Endodermal cell (in vitro differentiated cells): ENCODE data around the gene GRSF1. TPM values are rescaled to one million over a fixed set of nuclear protein-coding genes. Genes with fewer than 3 reads are reported as not detected.
A peak's percentile ranks its signal among the peaks of the same experiment; 100 is the strongest.

Experiments used
- DNase-seq: peaks from one replicate; pipeline ENCODE4 v3.0.0-alpha.2; 2017
- H3K27ac ChIP-seq: 2 replicates; pipeline ENCODE4 v1.5.1; 2013; ENCODE audit warnings: mild to moderate bottlenecking, low read depth, low read length, moderate library complexity
- H3K27me3 ChIP-seq: 2 replicates; pipeline ENCODE4 v1.6.1; 2013; ENCODE audit warnings: mild to moderate bottlenecking, low read length, moderate library complexity; ENCODE audit not compliant: insufficient read depth, control insufficient read depth, poor library complexity, severe bottlenecking
- H3K36me3 ChIP-seq: 2 replicates; pipeline ENCODE4 v1.7.0; 2013; ENCODE audit warnings: mild to moderate bottlenecking, low read length, moderate library complexity; ENCODE audit not compliant: control insufficient read depth, insufficient read depth
- H3K4me1 ChIP-seq: one replicate; pipeline ENCODE4 v1.7.0; 2013; ENCODE audit warnings: low read length; ENCODE audit not compliant: control insufficient read depth, insufficient read depth
- H3K4me3 ChIP-seq: 2 replicates; pipeline ENCODE4 v1.5.1; 2013; ENCODE audit warnings: mild to moderate bottlenecking, low read length, moderate library complexity
- H3K9ac ChIP-seq: 2 replicates; pipeline ENCODE4 v1.6.1; 2013; ENCODE audit warnings: mild to moderate bottlenecking, low read length, moderate library complexity; ENCODE audit not compliant: poor library complexity, severe bottlenecking; ENCODE audit errors: extremely low read depth
- H3K9me3 ChIP-seq: 2 replicates; pipeline ENCODE4 v1.6.1; 2013; ENCODE audit warnings: mild to moderate bottlenecking, low read length, moderate library complexity; ENCODE audit not compliant: control insufficient read depth
- H3K27ac Mint-ChIP-seq: 2 replicates; pipeline ENCODE4 v1.8.0; 2020; ENCODE audit warnings: mixed read lengths
- H3K27me3 Mint-ChIP-seq: 2 replicates; pipeline ENCODE4 v1.8.0; 2021; ENCODE audit warnings: mild to moderate bottlenecking, mixed read lengths; ENCODE audit not compliant: insufficient read depth
- H3K36me3 Mint-ChIP-seq: 2 replicates; pipeline ENCODE4 v1.8.0; 2020; ENCODE audit warnings: low read depth, mixed read lengths
- H3K4me1 Mint-ChIP-seq: 2 replicates; pipeline ENCODE4 v1.8.0; 2020; ENCODE audit warnings: mixed read lengths
- H3K4me3 Mint-ChIP-seq: 2 replicates; pipeline ENCODE4 v1.8.0; 2020; ENCODE audit warnings: mild to moderate bottlenecking, moderate library complexity, mixed read lengths
- H3K9me3 Mint-ChIP-seq: 2 replicates; pipeline ENCODE4 v1.8.0; 2020; ENCODE audit warnings: mild to moderate bottlenecking, mixed read lengths
- WGBS, 2 experiments: methylation state at CpG; one replicate each; pipeline versions ENCODE4 v1.1.5 to v1.1.7; 2013; ENCODE audit warnings: missing lambda C conversion rate in 2 of 2, mixed read lengths in 1 of 2; ENCODE audit not compliant: insufficient coverage in 1 of 2, insufficient read length in 1 of 2; 5-methylcytosine and 5-hydroxymethylcytosine counted together
- total RNA-seq, 2 donors: library from RNA; stranded (reverse); fragmentation: NEBNext Ultra II Directional in 1 of 2; extraction: Animal tissue kit (Norgen Biotek cat#: 25700) in 1 of 2; gene quantifications; 2 replicates in 1 of 2; 3 replicates in 1 of 2; pipeline ENCODE4 v1.2.1, GENCODE V29; 2021
- TF ChIP-seq, protein P1 (sequence below): fragments of 200-600 bp; sonication (generic); conservative IDR thresholded peaks from 2 replicates; pipeline ENCODE4 v1.5.0; 2021; ENCODE audit warnings: antibody characterized with exemption, mild to moderate bottlenecking

Gene GRSF1
- total RNA-seq, 2 donors from 2014 or later, result 108 to 123 TPM

DNA sequence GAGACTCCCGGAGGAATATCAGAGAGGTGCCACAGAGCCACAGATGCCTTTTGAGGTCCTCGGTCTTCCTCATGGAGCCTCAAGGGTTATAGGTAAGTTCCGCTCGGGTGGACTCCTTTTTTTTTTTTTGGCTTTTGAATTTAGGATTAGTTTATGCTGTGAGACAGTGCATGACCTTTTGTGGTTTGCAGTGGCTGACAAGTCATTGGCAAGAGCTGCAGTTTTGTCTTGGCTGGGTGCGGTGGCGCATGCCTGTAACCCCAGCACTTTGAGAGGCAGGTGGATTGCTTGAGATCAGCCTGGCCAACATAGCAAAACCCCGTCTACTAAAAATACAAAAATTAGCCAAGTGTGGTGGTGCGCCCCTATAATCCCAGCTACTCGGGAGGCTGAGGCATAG is 4.5 kb upstream of the GRSF1 start:
- Mint-ChIP-seq H3K27me3 (no peaks in the 10 kb centered on the region), H3K27ac (no peak overlapping the region), H3K9me3 (no peaks in the 10 kb centered on the region), H3K4me1 (peaks cover 20% of the 10 kb centered on the region), H3K4me3 (no peak overlapping the region), H3K36me3 (no peaks in the 10 kb centered on the region)
- Histone ChIP-seq H3K4me1 (no peaks in the 10 kb centered on the region), H3K27ac (no peak overlapping the region), H3K27me3 (no peaks in the 10 kb centered on the region), H3K36me3 (no peaks in the 10 kb centered on the region), H3K9me3 (no peaks in the 10 kb centered on the region), H3K9ac (no peak overlapping the region), H3K4me3 (no peak overlapping the region)
- WGBS, 2 experiments, result 94 to 97% methylated on average over 3 to 9 of the region's 9 CpGs
- DNase-seq, result no peak
- TF ChIP-seq, protein P1, sequence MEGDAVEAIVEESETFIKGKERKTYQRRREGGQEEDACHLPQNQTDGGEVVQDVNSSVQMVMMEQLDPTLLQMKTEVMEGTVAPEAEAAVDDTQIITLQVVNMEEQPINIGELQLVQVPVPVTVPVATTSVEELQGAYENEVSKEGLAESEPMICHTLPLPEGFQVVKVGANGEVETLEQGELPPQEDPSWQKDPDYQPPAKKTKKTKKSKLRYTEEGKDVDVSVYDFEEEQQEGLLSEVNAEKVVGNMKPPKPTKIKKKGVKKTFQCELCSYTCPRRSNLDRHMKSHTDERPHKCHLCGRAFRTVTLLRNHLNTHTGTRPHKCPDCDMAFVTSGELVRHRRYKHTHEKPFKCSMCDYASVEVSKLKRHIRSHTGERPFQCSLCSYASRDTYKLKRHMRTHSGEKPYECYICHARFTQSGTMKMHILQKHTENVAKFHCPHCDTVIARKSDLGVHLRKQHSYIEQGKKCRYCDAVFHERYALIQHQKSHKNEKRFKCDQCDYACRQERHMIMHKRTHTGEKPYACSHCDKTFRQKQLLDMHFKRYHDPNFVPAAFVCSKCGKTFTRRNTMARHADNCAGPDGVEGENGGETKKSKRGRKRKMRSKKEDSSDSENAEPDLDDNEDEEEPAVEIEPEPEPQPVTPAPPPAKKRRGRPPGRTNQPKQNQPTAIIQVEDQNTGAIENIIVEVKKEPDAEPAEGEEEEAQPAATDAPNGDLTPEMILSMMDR, result no peak

DNA sequence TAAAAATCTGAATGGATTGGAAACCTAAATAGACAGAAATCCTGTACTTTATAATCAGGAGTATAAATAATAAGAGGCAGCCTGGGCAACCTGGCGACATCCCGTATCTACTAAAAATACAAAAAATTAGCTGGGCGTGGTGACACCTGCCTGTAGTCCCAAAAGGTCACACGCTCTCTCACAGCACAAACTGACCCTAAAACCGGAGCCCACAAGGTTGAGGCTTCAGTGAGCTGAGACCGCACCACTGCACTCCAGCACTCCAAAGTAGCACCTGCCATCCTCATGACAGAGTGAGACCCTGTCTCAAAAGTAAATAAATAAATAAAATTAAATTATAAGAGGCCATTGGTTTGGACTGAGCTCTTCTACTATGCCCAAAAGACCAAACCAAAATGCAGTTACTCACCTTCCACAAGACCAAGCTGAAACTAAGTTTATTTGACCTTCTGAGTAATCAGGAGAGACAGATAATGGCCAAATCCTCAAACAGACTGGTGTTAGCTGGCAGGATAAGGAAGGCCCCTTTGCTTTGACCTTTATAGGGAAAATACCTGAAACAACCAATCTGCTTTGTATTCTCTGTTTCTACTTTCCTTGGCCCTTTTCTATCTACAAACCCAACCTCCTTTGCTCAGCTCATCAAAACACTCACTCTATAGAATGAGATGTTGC is 3.2 kb upstream of the GRSF1 start:
- H3K36me3 Mint-ChIP-seq, result no peaks in the 10 kb centered on the region
- H3K36me3 ChIP-seq, result no peaks in the 10 kb centered on the region
- no peaks in the 10 kb centered on the region for H3K9me3 ChIP-seq
- no peaks in the 10 kb centered on the region for H3K27me3 ChIP-seq
- TF ChIP-seq, protein P1, result no peak
- H3K4me1 Mint-ChIP-seq, result peaks cover 20% of the 10 kb centered on the region
- no peak overlapping the region for H3K27ac ChIP-seq
- no peak overlapping the region for H3K27ac Mint-ChIP-seq
- no peaks in the 10 kb centered on the region for H3K9me3 Mint-ChIP-seq
- DNase-seq, result no peak
- H3K4me3 ChIP-seq, result no peak overlapping the region
- H3K4me1 ChIP-seq, result no peaks in the 10 kb centered on the region
- H3K9ac ChIP-seq, result no peak overlapping the region
- 80 to 90% methylated on average over 1 to 6 of the region's 6 CpGs for WGBS, 2 experiments
- H3K27me3 Mint-ChIP-seq, result no peaks in the 10 kb centered on the region
- H3K4me3 Mint-ChIP-seq, result no peak overlapping the region

DNA sequence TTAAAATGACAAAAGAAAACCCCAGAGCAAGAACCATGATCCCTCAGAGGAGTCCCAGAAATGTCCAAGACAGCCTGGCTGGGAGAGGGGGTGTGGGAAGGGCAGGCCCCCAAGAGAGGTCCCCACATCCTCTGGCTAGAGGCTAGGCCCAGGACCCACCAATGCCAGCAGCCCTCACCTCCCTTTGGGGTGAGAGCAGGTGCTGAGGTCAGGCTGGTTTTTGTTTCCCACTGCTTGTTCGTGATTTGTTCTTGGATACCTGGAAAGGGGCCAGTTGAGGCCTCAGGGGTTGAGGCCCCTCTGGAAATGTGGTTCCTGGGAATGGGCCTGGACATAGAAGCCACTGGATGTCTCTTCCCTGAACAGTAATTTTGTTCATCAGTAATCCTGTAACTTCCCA is 2.3 kb upstream of the GRSF1 start:
- Histone ChIP-seq H3K4me1 (no peaks in the 10 kb centered on the region), H3K27me3 (no peaks in the 10 kb centered on the region), H3K27ac (peak overlapping the region; percentile 13), H3K36me3 (no peaks in the 10 kb centered on the region), H3K9ac (no peak overlapping the region), H3K4me3 (no peak overlapping the region), H3K9me3 (no peaks in the 10 kb centered on the region)
- TF ChIP-seq, protein P1, result no peak
- no peaks in the 10 kb centered on the region for H3K27me3 Mint-ChIP-seq
- H3K4me3 Mint-ChIP-seq, result no peak overlapping the region
- DNase-seq, result peak; percentile 55
- H3K27ac Mint-ChIP-seq, result no peak overlapping the region
- H3K36me3 Mint-ChIP-seq, result no peaks in the 10 kb centered on the region
- 86% methylated on average over 1 of the region's 1 CpG; no CpG with 5 or more reads in 1 of the 2 experiments for WGBS, 2 experiments
- peaks cover 20% of the 10 kb centered on the region for H3K4me1 Mint-ChIP-seq
- no peaks in the 10 kb centered on the region for H3K9me3 Mint-ChIP-seq
